IPS DF 6.9 (cell line): ENCODE measurements around the gene CHCHD10.
"Not testable (repeated sequence)": the region's sequence is repeated elsewhere in the genome, so short reads cannot be mapped to it uniquely, and the experiment has no call there.

ENCODE experiments used
- DNase-seq: peaks from one replicate; pipeline ENCODE4 v3.0.0-alpha.2; 2013; ENCODE audit warnings: low read depth, low spot score
- H3K27ac ChIP-seq: one replicate; pipeline ENCODE4 v1.5.1; 2013; ENCODE audit warnings: low read length, control low read depth
- H3K27me3 ChIP-seq: 2 replicates; pipeline ENCODE4 v1.6.1; 2013; ENCODE audit warnings: mild to moderate bottlenecking, low read length; ENCODE audit not compliant: control insufficient read depth, insufficient read depth
- H3K36me3 ChIP-seq: 2 replicates; pipeline ENCODE4 v1.6.1; 2013; ENCODE audit warnings: low read length; ENCODE audit not compliant: control insufficient read depth, insufficient read depth
- H3K4me1 ChIP-seq: 2 replicates; pipeline ENCODE4 v1.6.1; 2013; ENCODE audit warnings: low read length; ENCODE audit not compliant: control insufficient read depth, insufficient read depth
- H3K4me3 ChIP-seq: 2 replicates; pipeline ENCODE4 v1.5.1; 2013; ENCODE audit warnings: mild to moderate bottlenecking, low read length
- H3K9me3 ChIP-seq: 2 replicates; pipeline ENCODE4 v1.6.1; 2013; ENCODE audit warnings: low read length, inconsistent platforms; ENCODE audit not compliant: control insufficient read depth, insufficient read depth
- WGBS: extraction: QIAGEN DNeasy Blood & Tissue Kit; methylation state at CpG from one replicate; pipeline ENCODE4 v1.1.7; 2013; ENCODE audit warnings: mixed read lengths, missing lambda C conversion rate; ENCODE audit not compliant: insufficient read length, insufficient coverage; 5-methylcytosine and 5-hydroxymethylcytosine counted together

The CHCHD10 gene

DNA sequence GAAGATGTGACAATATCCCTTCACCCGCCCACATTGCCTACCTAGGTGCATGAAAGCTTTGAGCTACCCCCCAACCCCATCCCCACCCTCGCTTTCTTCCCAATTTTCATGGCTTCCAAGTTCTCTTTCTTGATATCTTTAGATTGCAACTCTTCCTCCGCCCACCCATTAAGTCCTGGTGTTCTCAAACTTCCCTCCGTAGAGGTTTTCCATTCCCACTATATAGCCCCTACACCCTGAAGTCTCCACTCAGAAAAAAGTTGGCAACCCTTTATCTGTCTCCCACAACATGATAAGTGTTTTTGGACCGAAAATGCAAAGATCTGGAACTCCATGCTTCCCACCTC lies 17.4 kb downstream of the CHCHD10 start:
- WGBS: no CpG with 5 or more reads among the region's 5 CpGs
- no peak overlapping the region for H3K27ac ChIP-seq
- no peaks in the 10 kb centered on the region for H3K4me1 ChIP-seq
- no peaks in the 10 kb centered on the region for H3K9me3 ChIP-seq
- H3K27me3 ChIP-seq: no peaks in the 10 kb centered on the region
- peak overlapping the region; percentile 88; the same call in 1 of the 2 replicates for H3K4me3 ChIP-seq
- DNase-seq: no peak
- H3K36me3 ChIP-seq: no peaks in the 10 kb centered on the region

DNA sequence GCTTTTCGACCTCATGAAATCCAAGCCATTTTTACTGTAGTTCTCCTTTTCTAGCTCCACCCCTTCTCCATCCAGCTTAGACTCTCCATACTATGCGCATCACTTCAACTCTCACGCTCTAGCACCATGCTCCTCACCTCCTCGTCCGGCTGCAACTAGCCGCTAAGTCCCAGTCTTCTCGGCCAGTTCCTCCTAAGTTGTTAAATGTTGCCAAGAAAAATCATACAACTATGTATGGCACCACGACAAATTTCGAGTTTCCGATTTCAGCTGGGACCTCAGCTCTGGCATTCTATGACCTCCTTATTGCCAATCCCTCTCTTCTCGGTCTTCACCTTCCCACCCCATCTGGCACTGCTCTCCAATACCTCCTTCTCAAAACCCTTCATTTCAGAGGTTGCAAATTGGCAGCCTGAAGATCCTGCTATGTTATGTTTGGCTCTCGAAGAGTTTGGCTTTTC lies 17.9 kb downstream of the CHCHD10 start:
- no peak for DNase-seq
- no CpG with 5 or more reads among the region's 12 CpGs for WGBS
- no peaks in the 10 kb centered on the region; the same call in 1 of the 2 replicates for H3K36me3 ChIP-seq
- no peaks in the 10 kb centered on the region for H3K9me3 ChIP-seq
- no peak overlapping the region for H3K27ac ChIP-seq
- no peaks in the 10 kb centered on the region for H3K4me1 ChIP-seq
- no peak overlapping the region for H3K4me3 ChIP-seq
- H3K27me3 ChIP-seq: no peaks in the 10 kb centered on the region

DNA sequence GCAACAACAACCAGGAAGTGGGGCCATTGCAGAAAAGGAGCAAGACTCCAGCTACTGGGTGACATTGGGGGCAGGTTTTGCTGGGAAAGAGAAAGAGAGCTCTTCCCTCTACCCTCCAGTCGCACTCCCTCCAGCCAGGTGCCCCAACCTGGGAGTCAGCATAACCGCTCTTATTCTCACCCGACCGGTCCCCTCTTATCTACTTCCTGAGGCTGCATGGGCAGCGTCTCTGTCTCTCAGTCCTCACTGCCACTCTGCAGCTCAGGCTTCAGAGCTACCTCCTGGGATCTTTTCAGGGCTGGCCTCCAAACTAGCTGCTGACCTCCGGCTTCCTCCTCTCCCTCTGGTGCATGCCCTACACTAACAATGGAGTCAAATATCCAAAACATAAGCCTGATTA lies 22.0 kb downstream of the CHCHD10 start:
- WGBS: no CpG with 5 or more reads among the region's 6 CpGs
- no peaks in the 10 kb centered on the region; the same call in 1 of the 2 replicates for H3K4me1 ChIP-seq
- DNase-seq: no peak

DNA sequence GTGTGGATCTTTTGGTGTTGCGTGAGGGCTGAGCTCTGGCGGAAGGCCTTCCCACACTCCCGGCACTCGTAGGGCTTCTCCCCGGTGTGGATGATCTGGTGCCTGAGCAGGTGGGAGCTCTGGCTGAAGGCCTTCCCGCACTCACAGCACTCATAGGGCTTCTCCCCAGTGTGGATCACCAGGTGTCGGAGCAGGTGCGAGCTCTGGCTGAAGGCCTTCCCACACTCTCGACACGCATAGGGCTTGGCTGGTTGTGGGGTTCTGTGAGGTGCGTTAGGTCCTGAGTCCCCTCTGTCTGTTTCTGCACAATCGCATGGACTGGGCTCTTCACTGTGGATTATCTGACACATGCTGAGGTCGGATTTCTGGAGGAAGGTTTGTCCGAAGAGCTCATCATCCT lies 23.3 kb downstream of the CHCHD10 start:
- WGBS: no CpG with 5 or more reads among the region's 14 CpGs
- Histone ChIP-seq H3K27ac (no peak overlapping the region), H3K9me3 (no peaks in the 10 kb centered on the region), H3K27me3 (no peaks in the 10 kb centered on the region), H3K4me3 (no peak overlapping the region), H3K4me1 (no peaks in the 10 kb centered on the region; the same call in 1 of the 2 replicates), H3K36me3 (peaks cover 6% of the 10 kb centered on the region; the same call in 1 of the 2 replicates)
- no peak for DNase-seq

More for the DNA sequence above, 22.0 kb downstream of the CHCHD10 start:
- H3K36me3 ChIP-seq: peaks cover 6% of the 10 kb centered on the region; the same call in 1 of the 2 replicates
- H3K9me3 ChIP-seq: no peaks in the 10 kb centered on the region
- H3K27me3 ChIP-seq: no peaks in the 10 kb centered on the region
- no peak overlapping the region for H3K4me3 ChIP-seq
- no peak overlapping the region for H3K27ac ChIP-seq

DNA sequence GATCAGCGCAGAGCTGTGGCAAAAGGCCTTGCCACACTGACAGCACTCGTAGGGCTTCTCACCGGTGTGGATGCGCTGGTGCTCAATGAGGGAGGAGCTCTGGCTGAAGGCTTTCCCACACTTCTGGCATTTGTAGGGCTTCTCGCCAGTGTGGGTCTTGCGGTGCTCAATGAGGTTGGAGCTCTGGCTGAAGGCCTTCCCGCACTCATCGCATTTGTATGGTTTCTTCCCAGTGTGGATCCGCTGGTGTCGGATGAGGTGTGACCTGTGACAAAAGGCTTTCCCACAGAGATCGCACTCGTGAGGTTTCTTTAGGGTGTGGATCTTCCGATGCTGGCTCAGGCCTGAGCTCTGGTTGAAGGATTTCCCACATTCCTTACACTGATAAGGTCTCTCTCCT lies 23.8 kb downstream of the CHCHD10 start:
- no peaks in the 10 kb centered on the region; the same call in 1 of the 2 replicates for H3K4me1 ChIP-seq
- peaks cover 6% of the 10 kb centered on the region; the same call in 1 of the 2 replicates for H3K36me3 ChIP-seq
- no peaks in the 10 kb centered on the region for H3K9me3 ChIP-seq
- H3K4me3 ChIP-seq: no peak overlapping the region
- WGBS: no CpG with 5 or more reads among the region's 13 CpGs
- no peak for DNase-seq
- H3K27me3 ChIP-seq: no peaks in the 10 kb centered on the region
- H3K27ac ChIP-seq: no peak overlapping the region

DNA sequence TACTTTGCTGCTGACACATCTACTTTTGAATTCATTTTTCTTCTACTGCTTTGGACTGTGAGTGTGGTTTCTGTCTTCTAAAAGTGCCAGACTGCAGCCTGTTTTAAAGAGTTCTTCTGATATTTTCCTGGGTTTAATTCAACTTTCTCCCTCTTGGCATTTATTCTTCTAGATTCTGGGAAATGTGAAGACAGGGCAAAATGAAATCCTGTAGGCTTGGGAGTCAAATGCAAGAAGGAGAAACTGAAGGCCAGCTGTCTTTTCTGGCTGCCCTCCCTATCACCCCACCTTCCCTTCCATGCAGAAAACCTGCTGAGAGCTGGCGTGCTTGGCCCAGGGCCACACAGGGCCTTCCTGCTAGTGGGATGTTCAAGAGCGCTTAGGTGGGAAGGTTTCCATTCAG lies 24.5 kb downstream of the CHCHD10 start:
- Histone ChIP-seq H3K36me3 (peaks cover 6% of the 10 kb centered on the region; the same call in 1 of the 2 replicates), H3K4me3 (no peak overlapping the region), H3K9me3 (no peaks in the 10 kb centered on the region), H3K4me1 (no peaks in the 10 kb centered on the region; the same call in 1 of the 2 replicates), H3K27ac (no peak overlapping the region), H3K27me3 (no peaks in the 10 kb centered on the region)
- WGBS: no CpG with 5 or more reads among the region's 2 CpGs
- no peak for DNase-seq

DNA sequence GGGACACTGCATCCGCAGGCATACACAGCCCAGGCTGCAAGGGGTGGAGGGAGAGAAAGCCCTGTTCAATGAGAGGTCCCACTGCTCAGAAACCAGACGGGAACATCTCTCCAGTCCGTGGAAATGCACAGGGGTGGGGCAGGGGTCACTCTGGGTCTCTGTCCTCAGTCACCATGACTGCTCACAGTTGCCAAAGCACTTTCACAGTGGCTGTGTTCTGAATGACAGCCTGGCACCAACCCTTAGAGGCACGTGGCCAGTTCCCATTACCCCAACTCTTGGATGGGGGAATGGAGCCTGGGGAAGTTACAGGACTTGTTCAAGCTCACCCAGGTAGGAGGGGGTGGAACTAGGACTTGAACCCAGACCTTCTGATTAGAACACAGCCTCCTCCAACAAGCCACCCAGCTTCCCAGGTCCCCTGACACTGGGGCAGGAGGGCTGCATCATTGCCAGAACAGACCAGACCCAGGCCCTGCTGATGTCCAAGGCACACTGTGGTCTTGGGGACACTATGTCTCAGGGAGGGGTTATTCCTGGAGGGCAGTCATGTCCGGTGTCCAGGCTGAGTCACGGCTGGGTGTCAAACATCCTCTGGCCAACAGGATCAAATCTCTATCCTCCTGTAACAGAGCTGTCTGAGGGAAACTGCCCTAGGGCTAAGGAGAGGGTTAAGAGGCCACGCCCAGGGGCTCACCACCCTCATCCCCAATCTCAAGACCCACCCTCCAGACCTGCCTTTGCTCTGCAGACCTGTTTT lies 25.1 kb downstream of the CHCHD10 start:
- Histone ChIP-seq H3K36me3 (peaks cover 6% of the 10 kb centered on the region; the same call in 1 of the 2 replicates), H3K4me3 (no peak overlapping the region), H3K27me3 (no peaks in the 10 kb centered on the region), H3K27ac (no peak overlapping the region), H3K9me3 (no peaks in the 10 kb centered on the region), H3K4me1 (no peaks in the 10 kb centered on the region; the same call in 1 of the 2 replicates)
- WGBS: no CpG with 5 or more reads among the region's 7 CpGs
- DNase-seq: no peak

DNA sequence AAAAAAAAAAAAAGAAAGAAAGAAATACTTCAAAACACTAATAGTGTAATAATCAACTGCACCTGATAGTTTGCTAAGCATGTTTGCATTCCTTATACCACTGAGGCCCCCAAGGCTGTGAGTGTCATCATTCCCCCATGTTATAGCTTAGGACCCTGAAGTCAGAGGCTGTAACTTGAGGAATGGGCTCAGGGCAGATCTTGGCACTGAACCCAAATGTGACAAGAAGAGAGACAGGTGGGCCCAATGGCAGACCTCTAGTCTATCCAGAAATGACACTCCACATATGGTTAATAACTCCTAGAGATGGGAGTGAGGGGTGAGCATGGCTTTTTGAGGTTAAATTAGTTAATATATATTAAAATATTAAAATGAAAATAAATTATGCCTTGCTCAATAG lies 30.1 kb downstream of the CHCHD10 start:
- Histone ChIP-seq H3K27me3 (no peaks in the 10 kb centered on the region), H3K27ac (no peak overlapping the region)

DNA sequence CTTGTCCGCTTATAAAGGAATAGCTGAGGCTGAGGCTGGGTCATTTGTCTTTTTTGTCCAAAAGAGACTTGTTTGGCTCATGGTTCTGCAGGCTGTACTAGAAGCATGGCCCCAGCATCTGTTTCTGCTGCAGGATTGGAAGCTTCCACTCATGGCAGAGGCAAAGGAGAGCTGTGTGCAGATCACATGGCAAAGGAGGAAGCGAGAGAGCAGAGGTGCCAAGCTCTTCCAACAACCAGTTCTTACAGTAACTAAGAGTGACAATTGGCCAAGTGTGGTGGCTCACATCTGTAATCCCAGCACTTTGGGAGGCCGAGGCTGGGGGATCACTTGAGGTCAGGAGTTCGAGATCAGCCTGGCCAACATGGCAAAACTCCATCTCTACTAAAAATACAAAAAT lies 39.7 kb downstream of the CHCHD10 start:
- not testable (repeated sequence) for H3K4me1 ChIP-seq, DNase-seq, H3K27ac ChIP-seq, H3K4me3 ChIP-seq, H3K9me3 ChIP-seq, H3K36me3 ChIP-seq, H3K27me3 ChIP-seq
- no CpG with 5 or more reads among the region's 4 CpGs for WGBS

More for the DNA sequence above, 30.1 kb downstream of the CHCHD10 start:
- Histone ChIP-seq H3K9me3 (no peaks in the 10 kb centered on the region), H3K4me1 (no peaks in the 10 kb centered on the region), H3K36me3 (no peaks in the 10 kb centered on the region), H3K4me3 (no peak overlapping the region)
- no peak for DNase-seq

DNA sequence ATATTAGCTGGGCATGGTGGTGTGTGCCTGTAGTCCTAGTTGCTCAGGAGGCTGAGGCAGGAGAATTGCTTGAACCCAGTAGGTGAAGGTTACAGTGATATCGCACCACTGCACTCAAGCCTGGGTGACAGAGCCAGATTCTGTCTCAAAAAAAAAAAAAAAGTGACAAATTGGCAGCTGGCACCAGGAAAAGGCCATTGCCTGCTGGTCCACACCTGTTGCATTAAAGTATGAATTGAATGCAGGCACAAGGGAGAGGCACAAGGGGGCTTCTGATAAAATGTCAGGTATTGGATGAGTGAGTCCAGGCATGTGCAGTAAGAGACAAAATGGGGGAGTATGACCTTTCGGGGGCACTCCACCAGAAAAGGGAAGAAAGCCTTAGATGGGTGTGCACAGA lies 45.0 kb downstream of the CHCHD10 start:
- WGBS: no CpG with 5 or more reads among the region's 2 CpGs
- H3K27ac ChIP-seq: no peak overlapping the region
- no peak overlapping the region for H3K4me3 ChIP-seq

DNA sequence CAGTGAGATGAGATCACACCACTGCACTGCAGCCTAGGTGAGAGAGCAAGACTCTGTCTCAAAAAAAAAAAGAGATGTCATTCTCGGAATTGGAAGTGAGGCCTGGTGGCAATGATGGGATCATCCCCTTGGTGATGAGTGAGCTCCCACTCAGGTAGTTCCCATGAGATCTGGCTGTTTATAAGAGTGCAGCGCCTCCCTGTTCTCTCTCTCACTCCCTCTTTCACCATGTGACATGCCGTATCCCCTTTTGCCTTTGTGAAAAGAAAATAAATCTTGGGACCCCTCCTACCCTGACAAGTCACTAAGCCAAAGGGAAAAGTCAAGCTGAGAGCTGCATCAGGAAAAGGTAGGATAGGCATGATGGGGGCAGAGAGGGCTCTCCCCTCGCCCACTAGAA lies 45.6 kb downstream of the CHCHD10 start:
- Histone ChIP-seq H3K4me3 (no peak overlapping the region), H3K27ac (no peak overlapping the region), H3K4me1 (no peaks in the 10 kb centered on the region), H3K27me3 (no peaks in the 10 kb centered on the region), H3K9me3 (no peaks in the 10 kb centered on the region), H3K36me3 (no peaks in the 10 kb centered on the region)
- WGBS: no CpG with 5 or more reads among the region's 4 CpGs
- DNase-seq: no peak

More for the DNA sequence above, 45.0 kb downstream of the CHCHD10 start:
- DNase-seq: no peak
- Histone ChIP-seq H3K27me3 (no peaks in the 10 kb centered on the region), H3K9me3 (no peaks in the 10 kb centered on the region), H3K4me1 (no peaks in the 10 kb centered on the region), H3K36me3 (no peaks in the 10 kb centered on the region)
